ENCODE results near the gene SIGLEC15.
"Not testable (repeated sequence)": the region's sequence is repeated elsewhere in the genome, so short reads cannot be mapped to it uniquely, and the experiment has no call there.

DNA sequence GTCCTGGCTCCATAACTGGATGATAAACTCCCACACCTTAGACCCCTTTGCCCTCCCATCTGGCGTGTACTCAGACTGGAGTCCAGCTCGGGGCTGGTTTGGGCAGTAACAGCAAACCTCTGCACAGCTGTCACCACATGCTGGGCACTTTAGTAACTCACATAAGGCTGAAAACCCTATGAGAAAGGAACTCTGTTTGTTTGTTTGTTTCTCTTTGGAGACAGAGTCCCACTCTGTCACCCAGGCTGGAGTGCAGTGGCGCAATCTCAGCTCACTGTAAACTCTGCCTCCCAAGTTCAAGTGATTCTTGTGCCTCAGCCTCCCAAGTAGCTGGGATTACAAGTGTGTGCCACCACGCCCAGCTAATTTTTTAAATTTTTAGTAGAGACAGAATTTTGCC is 1.2 kb downstream of the SIGLEC15 start:
- TF ChIP-seq, protein P1, sequence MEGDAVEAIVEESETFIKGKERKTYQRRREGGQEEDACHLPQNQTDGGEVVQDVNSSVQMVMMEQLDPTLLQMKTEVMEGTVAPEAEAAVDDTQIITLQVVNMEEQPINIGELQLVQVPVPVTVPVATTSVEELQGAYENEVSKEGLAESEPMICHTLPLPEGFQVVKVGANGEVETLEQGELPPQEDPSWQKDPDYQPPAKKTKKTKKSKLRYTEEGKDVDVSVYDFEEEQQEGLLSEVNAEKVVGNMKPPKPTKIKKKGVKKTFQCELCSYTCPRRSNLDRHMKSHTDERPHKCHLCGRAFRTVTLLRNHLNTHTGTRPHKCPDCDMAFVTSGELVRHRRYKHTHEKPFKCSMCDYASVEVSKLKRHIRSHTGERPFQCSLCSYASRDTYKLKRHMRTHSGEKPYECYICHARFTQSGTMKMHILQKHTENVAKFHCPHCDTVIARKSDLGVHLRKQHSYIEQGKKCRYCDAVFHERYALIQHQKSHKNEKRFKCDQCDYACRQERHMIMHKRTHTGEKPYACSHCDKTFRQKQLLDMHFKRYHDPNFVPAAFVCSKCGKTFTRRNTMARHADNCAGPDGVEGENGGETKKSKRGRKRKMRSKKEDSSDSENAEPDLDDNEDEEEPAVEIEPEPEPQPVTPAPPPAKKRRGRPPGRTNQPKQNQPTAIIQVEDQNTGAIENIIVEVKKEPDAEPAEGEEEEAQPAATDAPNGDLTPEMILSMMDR (IDR thresholded peaks at IDR 0.05): not testable (repeated sequence)
- not testable (repeated sequence) for TF ChIP-seq POLR2AphosphoS5, EP300 (IDR thresholded peaks at IDR 0.05)

Measured in stomach (tissue), 4 donors.